ENCODE measurements around the gene RLN3.

GRCh38 chr19:14002571-14003250 is 25.2 kb upstream of the RLN3 start:
- TF ChIP-seq CTCF (IDR thresholded peaks at IDR 0.05; ENCODE audit: borderline replicate concordance, extremely low read depth, low read length, poor library complexity, severe bottlenecking) = no peak
- no peak for TF ChIP-seq EZH2 (IDR thresholded peaks at IDR 0.05; ENCODE audit: borderline replicate concordance, low read depth, low read length, severe bottlenecking)
